Islet precursor cell (in vitro differentiated cells): Measurements from ENCODE around the gene MRLN.
"Not testable (repeated sequence)": the region's sequence is repeated elsewhere in the genome, so short reads cannot be mapped to it uniquely, and the experiment has no call there.

Experiments
- DNase-seq: peaks from one replicate; pipeline ENCODE4 v3.0.0-alpha.2; 2018

MRLN gene

DNA sequence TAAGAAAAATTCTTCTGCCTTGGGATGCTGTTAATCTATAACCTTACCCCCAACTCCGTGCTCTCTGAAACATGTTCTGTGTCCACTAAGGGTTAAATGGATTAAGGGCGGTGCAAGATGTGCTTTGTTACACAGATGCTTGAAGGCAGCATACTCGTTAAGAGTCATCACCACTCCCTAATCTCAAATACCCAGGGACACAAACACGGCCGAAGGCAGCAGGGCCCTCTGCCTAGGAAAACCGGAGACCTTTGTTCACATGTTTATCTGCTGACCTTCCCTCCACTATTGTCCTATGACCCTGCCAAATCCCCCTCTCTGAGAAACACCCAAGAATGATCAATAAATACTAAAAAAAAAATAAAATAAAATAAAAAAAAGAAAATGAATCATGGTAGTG lies 8.5 kb downstream of the MRLN start:
- DNase-seq = not testable (repeated sequence)

DNA sequence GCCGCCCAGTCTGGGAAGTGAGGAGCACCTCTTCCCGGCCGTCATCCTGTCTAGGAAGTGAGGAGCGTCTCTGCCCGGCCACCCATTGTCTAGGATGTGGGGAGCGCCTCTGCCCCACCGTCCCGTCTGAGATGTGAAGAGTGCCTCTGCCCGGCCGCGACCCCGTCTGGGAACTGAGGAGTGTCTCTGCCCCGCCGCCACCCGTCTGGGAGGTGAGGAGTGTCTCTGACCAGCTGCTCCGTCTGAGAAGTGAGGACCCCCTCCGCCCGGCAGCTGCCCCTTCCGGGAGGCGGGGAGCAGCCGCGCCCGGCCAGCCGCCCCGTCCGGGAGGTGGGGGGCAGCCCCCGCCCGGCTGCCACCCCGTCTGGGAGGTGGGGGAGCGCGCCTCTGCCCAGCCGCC lies 9.1 kb downstream of the MRLN start:
- not testable (repeated sequence) for DNase-seq

DNA sequence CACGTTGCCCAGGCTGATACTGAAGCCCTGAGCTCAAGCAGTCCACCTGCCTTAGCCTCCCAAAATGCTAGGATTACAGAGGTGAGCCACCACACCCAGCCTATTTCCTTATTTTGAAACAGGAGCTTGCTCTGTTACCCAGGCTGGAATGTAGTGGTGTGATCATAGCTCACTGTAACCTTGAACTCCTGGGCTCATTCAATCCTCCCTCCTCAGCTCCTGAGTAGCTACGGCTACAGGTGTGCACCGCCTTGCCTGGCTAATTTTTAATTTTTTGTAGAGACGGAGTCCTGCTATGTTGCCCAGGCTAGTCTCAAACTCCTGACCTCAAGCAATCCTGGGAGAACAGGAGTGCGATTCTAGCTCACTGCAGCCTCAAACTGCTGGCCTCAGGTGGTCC lies 11.7 kb downstream of the MRLN start:
- DNase-seq = no peak

DNA sequence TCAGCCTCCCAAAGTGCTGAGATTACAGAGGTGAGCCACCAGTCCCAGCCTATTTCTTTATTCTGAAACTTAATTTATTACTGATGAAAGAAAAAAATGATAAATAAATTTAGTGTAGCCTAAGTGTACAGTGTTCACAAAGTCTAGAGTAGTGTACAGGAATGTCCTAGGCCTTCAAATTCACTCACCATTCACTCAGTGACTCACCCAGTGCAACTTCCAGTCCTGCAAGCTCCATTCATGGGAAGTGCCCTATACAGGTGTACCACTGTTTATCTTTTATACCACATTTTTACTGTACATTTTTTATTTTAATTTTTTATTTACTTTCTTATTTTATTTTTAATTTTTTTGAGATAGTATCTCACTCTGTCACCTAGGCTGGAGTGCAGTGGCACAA lies 12.2 kb downstream of the MRLN start:
- DNase-seq = no peak

GRCh38 chr10:59736749-59737148 lies 16.5 kb downstream of the MRLN start:
- DNase-seq = no peak

- no peak for DNase-seq
These were observed 18.0 kb downstream of the MRLN start for GRCh38 chr10:59735296-59735695.

- no peak for DNase-seq
These were observed 19.2 kb downstream of the MRLN start for GRCh38 chr10:59734014-59734462.

DNA sequence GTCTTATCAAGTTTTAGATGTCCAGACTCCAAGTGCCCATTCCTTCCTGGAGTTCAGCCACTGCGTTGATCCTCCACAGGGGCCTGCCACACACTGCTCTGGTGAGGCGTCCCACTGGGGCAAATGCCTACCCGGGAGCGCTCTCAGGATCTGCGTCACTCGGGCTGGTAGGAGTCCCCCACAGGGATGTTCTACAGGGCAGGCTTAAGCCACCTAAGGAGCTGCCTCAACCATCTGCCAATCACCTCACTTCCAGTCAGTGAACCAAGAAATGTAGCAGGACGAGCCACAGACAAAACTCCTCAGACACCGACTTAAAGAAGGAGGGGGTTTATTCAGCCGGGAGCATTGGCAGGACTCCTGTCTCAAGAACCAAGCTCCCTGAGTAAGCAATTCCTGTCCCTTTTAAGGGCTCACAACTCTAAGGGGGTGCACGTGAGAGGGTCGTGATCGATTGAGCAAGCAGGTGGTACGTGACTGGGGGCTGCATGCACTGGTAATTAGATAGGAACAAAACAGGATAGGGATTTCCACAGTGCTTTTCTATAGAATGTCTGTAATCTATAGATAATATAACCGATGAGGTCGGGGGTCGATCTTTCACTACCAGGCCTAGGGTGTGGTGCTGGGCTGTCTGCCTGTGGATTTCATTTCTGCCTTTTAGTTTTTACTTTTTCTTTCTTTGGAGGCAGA lies 19.8 kb downstream of the MRLN start:
- not testable (repeated sequence) for DNase-seq

DNA sequence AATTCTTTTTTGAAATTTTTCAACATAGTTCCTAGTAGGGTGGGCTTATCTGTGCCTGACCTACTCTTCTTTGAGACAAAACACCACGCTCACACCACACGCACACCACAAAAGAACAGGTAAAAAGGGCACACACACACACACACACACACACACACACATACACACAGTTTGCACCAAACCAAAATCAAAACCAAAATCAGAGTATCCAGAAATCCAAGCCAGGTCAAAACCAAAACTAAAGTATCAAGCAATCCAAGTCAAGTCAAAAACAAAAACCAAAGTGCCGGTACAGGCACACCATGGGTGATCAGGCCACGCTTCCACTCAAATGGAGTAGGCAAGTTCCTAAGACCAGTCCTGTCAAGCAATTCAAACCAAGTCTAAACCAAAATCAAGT lies 20.4 kb downstream of the MRLN start:
- not testable (repeated sequence) for DNase-seq

DNA sequence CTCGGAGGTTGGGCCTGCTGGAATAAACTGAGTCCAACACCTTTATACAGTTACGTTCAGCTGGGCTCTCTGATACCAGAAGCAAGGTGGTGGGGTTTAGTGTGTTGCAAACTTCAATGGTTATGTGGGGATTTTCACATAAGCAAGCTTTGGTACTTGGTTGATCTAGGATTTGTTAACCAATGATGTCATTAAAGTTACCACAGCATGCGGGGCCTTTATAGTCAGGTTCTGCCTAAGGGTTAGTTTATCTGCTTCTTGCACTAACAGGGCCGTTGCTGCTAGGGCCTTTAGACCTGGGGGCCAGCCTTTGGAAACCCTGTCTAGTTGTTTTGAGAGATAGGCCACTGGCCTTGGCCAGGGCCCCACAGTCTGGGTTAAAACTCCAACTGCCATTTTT lies 24.1 kb downstream of the MRLN start:
- not testable (repeated sequence) for DNase-seq

GRCh38 chr10:59724098-59724938 lies 28.9 kb downstream of the MRLN start:
- DNase-seq = no peak

DNA sequence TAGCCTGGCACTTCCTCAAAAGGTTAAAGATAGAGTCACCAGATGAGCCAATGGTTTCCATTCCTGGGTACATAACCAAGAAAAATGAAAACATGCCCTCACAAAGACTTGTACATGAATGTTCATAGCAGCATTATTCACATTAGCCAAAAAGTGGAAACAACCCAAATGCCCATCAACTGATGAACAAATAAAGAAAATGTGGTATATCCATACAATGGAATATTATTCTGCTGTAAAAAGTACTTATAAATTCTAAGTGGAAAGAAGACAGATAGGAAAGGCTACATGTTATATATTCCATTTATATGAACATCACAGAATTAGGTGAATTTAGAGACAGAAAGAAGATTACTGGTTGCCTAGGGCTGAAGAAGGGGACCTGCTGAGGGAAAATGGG lies 32.9 kb downstream of the MRLN start:
- no peak for DNase-seq

GRCh38 chr10:59719374-59719773 lies 33.9 kb downstream of the MRLN start:
- DNase-seq = no peak

- no peak for DNase-seq
These were observed 35.0 kb downstream of the MRLN start for GRCh38 chr10:59718257-59718656.

- no peak for DNase-seq
These were observed 39.9 kb downstream of the MRLN start for GRCh38 chr10:59713196-59713821.

DNA sequence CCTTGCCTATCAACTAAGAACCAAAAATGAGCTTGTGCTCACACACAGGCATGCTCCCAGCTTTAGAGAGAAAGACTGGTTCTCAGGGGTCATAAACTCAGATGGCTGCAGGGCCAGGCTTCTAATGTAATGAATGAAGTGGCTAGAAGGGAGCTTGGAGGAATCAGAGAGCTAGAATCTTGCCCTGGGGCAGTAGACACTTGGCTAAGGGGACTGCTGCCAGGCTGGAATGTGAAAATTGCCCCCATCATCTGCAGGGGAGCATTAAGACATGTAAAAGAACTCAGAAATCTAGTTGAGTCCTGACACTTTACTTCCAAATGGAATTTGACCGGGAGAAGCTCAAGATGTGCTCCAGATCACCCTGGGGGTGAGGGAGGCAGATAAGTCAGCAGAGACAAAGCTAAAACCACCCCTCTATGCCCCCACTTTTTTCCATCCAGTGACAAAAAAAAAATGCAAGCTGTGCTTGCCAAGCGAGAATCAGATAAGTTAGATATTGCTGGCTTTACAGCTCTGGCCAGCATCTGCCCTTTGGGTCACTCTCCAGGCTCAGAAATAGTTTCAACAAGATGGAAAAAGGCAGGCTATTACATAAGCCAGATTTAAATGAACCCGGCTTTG lies 41.3 kb downstream of the MRLN start:
- peak; percentile 97 for DNase-seq

DNA sequence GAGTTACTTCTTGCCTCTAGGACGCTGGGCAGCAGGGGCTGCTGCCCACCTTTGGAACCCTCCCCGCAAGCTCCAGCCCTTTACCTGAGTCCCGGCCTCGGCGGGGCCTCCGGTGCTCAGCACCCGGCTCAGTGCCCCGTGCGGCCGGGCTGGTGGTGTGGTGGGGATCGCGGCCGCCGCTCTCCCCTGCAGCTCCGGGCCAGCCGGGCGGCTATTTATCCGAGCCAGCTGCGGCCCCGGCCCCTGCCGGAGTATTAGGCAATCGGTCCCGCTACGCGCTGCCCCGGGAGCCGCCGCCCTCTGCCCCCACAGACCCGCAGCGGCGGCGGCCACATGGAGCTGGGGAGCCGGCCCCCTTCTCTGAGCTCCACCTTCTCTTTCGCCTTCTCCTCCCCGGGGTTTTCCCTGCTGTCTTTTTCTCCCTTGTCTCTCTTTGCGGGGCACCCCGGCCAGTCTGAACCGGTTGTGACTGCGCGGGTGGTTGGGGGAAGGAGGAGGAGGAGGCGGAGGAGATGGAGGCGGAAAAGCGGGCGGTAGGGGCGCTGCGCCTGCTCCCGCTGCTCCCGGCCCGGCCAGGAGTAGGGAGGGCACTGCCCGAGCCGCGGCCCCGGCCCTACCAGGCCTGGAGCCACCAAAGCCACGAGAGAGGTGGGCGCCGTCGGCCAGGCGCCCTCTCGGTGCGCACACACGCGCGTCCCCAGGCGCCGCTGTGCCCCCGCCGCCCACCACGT lies 43.7 kb downstream of the MRLN start, which contains the start of gene SLC16A9:
Gene SLC16A9 (minus strand): TSS at position 456 of the 731 bp plus-strand sequence. CDS start 25,559 bp downstream, outside the sequence.
- DNase-seq = peak; percentile 84

DNA sequence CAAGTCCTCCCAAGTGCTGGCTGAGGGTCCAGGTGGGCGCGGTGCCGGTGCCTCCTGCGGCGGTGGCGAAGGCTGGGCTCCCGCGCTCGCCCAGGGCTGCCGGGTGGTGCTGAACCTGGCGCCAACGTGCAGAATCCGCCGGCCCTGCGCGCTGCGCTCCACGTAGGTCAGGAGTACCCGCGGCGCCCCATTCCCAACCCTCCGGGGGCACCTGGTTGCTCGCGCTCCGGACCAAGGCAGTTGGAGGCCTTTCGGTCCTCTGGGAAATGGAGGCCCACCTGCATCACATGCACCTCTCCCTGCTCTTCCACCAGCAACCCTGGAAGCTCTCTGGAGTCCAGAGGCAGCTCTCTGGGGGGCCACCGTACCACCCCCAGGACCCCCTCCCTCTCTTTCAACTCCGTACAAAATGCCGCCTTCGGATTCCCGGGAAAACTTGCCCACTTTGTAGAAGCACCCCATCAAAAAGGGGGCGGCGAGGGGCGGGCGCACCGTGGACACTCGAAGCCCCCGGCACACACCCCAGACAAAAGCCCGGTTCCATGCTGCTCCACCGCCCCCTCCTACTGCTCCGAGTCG lies 44.4 kb downstream of the MRLN start:
- DNase-seq = peak; percentile 68

GRCh38 chr10:59706851-59707797 lies 46.1 kb downstream of the MRLN start:
- no peak for DNase-seq

DNA sequence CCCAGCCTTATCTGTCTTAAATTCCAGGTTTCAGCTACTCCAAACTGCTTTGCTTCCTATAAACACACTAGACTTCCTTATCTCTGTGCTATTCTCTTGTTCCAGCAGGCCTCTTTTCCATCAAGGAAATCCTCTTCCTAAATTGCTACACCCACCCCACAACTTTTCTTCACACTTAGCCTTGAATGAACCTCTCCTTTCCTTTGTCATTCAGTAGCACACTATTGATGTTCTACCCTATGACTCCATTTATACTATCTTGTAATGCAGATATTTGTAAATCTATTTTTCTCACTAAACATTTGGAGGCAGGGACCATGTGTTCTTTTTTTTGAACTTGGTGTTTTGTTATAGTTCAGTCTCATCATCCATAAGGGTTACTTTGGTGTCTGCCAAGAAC lies 47.3 kb downstream of the MRLN start:
- no peak for DNase-seq

- DNase-seq = no peak
These were observed 48.6 kb downstream of the MRLN start for GRCh38 chr10:59704630-59705029.
